Suppressor macrophage (primary cell): Measurements from ENCODE around the gene TRIO.

Source experiments
- DNase-seq, 4 experiments: peaks; one replicate each; pipeline ENCODE4 v3.0.0-alpha.2; 2020 to 2022

TRIO gene

GRCh38 chr5:14123551-14123950 lies 19.6 kb upstream of the TRIO start:
- no peak for DNase-seq

DNA sequence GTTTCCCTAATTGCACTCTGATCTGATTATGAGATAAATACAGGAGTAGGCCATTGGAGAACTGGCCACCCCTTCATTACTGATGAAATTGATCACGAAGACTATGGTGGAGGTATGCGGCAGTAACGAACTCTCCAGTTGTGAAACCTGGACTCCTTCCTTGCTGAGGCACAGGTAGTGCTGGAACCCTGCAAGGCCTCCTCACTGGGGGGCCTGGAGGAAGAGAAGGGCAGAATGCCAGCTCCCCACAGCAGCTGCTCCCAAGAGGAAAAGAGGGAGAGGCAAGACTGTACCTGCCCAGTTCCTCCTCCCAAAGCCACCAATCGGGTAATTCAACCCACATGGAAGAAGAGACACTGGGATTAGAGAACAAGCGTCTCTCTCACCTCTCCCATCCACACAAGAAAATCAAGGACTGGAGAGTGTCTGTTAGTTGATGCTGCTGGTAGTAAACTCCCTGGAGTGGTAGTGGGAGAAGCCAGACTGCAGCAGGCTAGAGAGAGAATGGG lies 19.1 kb upstream of the TRIO start:
- DNase-seq, result no peak

DNA sequence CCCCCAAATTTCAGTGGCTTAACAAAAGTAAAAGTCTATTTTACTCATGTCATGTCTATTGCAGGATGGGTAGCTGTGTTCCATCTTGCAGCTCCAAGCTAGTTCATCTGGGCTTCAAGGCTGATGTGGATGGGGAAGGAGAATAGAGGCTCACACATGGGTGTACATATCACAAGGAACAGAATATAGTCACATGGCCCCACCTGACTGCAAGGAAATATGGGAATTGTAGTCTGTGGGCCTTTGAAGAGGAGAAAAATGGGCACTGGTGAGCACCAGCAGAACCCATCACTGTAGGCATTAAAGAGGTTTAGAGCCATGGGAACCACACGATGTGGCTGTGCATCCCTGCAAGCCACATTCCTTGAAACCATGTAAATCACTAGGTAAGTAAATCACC lies 17.9 kb upstream of the TRIO start:
- DNase-seq, result no peak

DNA sequence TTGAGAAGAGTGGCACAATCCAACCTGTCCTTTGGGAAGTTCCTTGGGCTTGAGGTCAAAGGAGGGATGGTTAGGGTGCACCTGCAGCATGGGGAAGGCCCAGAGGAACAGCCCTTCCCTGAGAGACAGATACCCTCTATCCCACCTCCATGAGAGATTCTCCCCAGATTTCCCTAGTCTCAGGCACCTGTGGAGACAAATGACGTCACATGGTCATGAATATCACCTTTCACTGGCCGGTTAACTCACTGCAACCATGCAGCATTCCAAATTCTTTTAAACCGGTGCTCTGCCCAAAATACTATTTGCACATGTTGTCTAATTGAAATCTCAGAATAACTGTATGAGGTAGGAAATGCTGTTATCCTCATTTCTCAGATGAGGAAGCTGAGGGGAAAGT lies 15.6 kb upstream of the TRIO start:
- DNase-seq, result no peak

- DNase-seq, result no peak
Observed at GRCh38 chr5:14128079-14128478, 15.1 kb upstream of the TRIO start.

DNA sequence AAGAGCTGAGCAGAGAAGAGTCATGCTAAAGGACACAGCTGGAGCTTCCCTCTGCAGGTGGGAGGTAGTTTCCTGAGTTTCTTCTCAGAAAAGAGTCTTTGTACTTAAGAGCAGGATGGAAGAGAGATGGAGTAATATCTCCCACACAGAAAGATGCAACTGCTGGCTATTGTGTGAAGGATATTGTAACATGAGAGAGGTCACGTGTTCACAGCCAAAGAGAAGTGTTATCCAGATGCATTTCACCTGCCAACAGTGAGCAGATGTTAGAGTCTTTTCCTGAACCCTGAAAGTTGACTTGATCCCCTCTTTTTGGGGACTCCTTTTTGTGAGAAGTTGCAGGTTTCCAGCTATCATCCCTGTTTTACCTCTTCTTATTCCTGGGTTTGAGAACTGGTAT lies 14.0 kb upstream of the TRIO start:
- peak in 1 of 4 experiments; percentile 22 for DNase-seq

DNA sequence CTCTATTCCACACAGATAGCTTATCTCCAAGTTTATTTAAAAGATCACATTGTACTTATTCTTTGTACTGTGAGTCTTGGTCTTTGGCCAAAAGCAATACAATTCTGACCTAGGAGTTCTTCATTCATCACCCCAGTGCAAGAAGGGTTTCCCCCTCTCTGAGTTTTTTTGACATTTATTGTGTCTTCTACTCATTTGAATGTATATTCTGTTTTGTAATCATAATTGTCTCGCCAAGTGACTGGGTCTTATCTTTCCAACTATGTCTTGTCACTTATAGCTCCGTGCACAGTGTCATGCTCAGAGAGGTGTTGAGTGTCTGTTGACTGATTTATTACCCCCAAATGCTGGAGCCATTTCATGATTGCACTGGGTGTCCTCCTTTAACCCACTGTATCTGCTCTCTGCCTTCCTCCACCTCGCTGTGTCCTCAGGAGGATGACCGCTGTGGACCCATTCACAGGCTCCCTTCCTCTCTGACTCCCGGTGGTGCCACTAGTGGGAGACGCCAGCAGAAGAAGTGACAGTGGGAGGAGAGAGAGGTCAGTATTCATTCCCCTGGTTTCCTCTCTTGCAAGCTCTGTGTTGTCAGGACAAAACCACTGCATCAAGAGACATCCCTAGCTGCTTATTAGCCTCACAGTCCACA lies 11.2 kb upstream of the TRIO start:
- DNase-seq, result no peak

DNA sequence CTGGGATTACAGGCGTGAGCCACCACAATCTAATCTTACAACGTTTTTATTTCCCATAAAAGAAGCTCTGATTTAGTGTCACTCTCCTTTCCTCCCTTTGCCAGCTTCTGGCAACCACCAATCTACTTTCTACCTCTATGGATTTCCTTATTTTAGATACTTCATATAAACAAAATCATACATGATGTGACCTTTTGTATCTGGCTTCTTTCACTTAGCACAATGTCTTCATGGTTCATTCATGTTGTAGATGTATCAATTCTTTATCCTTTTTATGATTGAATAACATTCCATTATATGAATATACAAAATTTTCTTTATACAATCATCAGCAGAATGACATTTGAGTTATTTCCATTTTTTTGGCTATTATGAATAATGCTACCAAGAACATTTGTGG lies 9.7 kb upstream of the TRIO start:
- DNase-seq, result no peak

GRCh38 chr5:14134083-14134482 lies 9.1 kb upstream of the TRIO start:
- DNase-seq, result no peak

DNA sequence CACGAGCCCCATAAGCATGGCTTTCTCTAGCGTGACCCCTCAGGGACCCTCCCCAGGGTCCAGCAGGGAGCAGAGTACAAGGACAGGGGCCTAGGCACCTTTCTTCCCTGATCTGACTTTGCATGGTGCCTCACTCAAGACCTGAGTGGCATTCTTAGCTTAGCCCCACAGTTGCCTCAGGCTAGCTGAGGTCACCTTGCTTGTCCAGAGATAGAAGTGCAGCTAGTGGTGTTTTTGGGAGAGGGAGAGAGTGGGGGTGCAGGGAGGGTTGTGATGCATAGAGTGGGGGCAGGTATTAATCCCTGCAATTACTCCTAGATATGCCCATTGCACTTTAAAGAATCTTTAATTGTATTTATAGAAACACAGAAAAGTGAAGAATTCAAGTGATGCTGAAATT lies 8.4 kb upstream of the TRIO start:
- no peak for DNase-seq

DNA sequence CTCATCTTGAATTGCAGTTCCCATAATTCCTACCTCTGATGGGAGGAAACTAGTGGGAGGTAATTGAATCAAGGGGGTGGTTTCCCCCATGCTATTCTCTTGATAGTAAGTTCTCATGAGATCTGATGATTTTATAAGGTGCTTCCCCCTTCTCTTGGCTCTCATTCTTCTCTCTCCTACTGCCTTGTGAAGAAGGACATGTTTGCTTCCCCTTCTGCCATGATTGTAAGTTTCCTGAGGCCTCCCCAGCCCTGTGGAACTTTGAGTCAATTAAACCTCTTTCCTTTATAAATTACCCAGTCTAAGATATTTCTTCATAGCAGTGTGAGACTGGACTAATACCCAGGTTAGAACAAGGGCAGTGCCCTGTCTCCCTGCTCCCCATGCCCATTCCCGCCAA lies 7.5 kb upstream of the TRIO start:
- no peak for DNase-seq

GRCh38 chr5:14136228-14136627 lies 6.9 kb upstream of the TRIO start:
- no peak for DNase-seq

- no peak for DNase-seq
Observed at GRCh38 chr5:14138608-14139540, 4.3 kb upstream of the TRIO start.

GRCh38 chr5:14141764-14142163 lies 1.4 kb upstream of the TRIO start:
- no peak for DNase-seq

GRCh38 chr5:14142202-14142826 lies 828 bp upstream of the TRIO start:
- DNase-seq, result peak; percentile 25 to 46 (median 42)

DNA sequence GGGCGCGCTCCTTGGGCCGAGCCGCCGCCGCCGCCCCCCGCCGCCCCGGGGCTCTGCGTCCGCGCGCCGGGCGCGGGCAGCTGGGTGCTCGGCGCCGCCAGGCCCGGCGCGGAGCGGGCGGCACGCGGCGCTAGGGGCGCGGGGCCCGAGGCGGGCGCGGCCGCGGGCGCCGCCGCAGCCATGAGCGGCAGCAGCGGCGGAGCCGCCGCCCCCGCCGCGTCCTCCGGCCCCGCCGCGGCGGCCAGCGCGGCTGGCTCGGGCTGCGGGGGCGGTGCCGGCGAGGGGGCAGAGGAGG lies 351 bp downstream of the TRIO start:
- DNase-seq, result no peak

- peak; percentile 50 to 80 (median 64) for DNase-seq
Observed at GRCh38 chr5:14143841-14144585, 871 bp downstream of the TRIO start.

DNA sequence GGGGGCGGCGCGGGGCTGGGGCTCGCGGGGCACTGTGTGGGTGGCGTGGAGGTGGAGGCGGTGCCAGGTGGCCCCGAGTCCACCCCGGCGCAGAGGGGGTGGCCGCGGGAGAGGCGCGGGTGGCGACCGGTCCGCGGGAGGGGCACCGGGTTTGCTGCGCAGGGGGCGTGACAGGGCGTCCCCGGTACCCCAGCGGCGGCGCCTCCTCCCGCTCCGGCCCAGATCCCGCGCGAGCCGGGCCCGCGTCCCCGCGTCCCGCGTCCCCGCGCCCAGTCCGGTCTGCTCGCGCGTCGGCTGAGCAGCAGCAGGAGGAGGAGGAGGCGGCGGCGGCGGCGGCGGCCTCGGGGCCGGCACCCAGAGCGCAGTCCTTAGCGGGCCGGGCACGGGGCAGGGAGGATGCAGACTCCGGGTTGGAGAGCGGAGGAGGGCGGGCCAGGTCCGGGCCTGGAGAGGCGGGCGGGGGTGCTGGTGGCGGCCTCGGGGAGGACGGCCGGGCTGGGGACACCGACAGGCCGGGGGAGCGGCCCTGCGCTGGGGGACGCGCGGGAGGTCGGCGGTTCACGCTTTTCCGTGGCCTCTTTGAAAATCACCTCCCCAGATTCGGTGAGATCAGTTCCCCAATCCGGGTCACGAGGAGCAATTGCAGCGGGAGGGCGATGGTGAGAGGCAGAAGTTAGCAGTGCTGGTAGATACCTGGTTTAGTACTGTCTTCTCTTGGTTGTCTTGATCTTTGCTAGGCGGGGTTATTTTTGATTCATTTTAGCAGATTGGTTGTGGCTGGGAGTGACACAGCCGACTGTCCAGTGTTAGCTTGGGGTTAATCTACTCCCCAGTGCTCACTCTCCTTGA lies 1.7 kb downstream of the TRIO start:
- DNase-seq, result peak; percentile 49 to 78 (median 73)

DNA sequence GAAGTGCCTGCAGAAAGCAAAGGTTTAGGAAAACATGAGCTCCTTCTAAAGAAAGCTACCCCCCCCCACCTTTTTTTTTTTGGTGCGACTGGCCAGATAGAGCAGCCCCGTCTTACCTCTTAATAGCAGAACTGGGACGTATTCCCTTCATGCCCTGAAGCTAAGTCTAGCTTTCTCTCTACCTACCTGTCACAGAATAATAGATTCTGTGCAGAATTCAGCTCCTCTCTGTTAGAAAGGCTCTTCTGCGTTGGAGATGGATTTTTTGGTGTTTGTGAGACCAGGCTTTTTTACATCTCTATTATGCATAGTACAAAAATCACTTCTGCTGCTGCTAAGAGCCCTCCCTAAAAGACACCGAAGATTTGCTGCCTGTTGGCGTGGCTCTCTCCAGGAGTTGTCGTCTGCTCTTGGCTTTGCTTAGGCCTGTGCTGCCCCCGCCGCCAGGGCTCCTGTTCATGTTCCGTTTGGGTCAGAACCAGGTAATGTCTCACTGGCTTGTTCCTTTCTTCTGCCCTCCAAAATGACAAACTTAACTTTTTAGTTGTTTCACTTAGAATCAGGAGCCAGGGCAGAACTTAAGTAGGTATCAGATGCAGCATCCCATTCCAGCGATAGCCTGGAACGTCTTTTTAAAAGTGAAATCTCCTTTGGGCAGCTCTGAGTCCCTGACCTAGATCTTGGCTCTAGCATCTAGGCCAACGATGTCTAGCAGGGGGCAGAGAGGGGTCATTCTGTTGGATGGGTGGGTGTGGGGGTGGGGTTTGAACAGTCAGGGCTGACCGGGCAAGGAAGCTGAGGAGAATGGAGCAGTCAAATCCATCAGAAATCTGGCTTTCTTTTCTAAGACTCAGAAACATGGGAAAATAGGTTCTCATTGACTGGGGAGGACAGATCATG lies 2.5 kb downstream of the TRIO start:
- no peak for DNase-seq

DNA sequence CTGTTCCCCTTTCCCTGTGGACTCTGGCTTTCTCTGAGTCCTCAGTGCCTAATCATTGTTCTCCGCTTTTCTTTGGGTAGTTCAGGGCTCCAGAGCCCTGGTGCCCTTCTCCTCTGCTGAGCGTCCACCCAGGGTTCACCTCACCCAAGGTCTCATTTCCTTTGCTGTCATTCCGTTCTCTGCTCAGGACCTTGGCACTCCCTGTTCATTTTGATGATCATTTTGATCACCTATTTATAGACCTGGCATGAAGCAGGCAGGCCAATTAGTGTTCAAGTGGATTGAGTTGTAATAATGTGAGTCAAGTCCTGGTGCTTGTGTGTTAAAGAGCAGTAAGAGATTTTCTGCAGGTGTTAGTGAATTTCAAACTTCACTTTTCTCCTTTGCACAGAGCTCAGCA lies 3.6 kb downstream of the TRIO start:
- no peak for DNase-seq

DNA sequence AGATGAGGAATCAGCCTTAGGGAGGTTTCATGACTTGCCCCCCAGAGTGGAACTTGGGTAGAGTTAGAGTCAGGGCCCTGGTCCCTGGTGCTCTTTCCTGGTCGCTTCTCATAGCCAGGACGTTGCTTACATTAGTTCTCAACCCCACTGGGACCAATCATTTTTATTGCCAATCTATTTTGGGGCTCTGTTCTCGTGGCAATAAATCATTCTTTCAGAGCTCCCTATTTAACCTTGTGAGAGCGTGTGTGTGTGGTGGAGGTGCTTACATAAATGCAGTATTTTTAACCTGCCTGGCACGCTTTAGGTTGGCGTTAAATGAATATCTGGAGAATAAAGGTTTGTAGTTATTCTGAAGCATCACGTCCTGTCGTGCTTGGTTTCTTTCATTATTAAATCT lies 4.1 kb downstream of the TRIO start:
- no peak for DNase-seq
